GM12873 (cell line): ENCODE results near the gene RANBP10.

ENCODE experiments used
- CTCF ChIP-seq: IDR thresholded peaks from 2 replicates; pipeline ENCODE4 v1.5.1; 2012; ENCODE audit warnings: low read depth, mild to moderate bottlenecking, moderate library complexity, low read length, control low read depth; ENCODE audit not compliant: insufficient read depth; ENCODE audit errors: missing control alignments

Gene RANBP10

DNA sequence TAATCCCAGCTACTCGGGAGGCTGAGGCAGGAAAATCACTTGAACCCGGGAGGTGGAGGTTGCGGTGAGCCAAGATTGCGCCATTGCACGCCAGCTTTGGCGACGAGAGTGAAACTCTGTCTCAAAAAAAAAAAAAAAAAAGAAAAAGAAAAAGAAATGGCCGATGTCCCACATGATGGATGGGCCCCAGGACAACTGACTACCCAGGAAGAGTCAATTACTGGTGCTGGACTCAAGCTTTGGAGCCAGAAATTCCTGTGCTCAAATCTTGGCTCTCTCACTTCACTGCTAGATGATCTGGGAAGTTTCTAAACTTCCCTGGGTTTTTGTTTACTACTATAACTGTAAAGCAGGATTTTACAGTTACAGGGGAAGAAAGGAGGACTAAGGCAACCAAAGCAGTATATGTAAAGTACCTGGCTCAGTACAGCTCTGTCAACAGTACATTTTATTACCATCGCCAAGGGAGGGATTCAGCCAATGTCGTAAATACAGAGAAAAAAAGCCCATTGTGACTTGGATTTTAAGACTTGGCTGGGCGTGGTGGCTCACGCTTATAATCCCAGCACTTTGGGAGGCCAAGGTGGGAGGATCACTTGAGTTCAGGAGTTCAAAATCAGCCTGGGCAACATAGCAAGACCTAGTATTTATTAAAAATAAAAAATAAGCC lies 127.9 kb downstream of the RANBP10 start:
- no peak for TF ChIP-seq CTCF

- TF ChIP-seq CTCF: no peak
These were observed 128.6 kb downstream of the RANBP10 start for GRCh38 chr16:67677712-67678111.

- TF ChIP-seq CTCF: no peak
These were observed 129.4 kb downstream of the RANBP10 start for GRCh38 chr16:67676939-67677338.

- no peak for TF ChIP-seq CTCF
These were observed 129.8 kb downstream of the RANBP10 start for GRCh38 chr16:67676516-67676915.

DNA sequence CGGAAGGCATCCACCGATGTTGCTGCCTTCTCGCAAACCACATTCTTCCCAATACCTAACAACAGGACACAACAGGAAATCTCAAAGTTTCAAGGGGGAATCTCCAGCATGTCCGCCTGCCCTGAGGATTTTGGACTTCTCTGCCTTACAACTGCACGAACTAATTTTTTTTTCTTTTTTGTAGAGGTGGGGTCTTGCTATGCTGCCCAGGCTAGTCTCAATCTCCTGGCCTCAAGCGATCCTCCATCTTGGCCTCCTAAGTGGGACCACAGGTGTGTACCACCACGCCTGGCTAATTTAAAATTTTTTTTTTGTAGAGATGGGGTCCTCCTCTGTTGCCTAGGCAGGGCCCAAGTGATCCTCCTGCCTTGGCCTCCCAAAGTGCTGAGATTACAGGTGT lies 130.4 kb downstream of the RANBP10 start:
- no peak for TF ChIP-seq CTCF

GRCh38 chr16:67675579-67675935 lies 130.8 kb downstream of the RANBP10 start:
- no peak for TF ChIP-seq CTCF

GRCh38 chr16:67674851-67675578 lies 131.3 kb downstream of the RANBP10 start:
- no peak for TF ChIP-seq CTCF
